GM18505 (cell line): ENCODE results near the gene GSTT2.

Source experiments
- ATAC-seq: cut with Tn5 transposase; IDR thresholded peaks from one replicate; pipeline ENCODE4 v1.9.1; 2021; ENCODE audit not compliant: unreplicated experiment
- POLR2A ChIP-seq: IDR thresholded peaks from 4 replicates; pipeline ENCODE4 v1.6.1; 2011; ENCODE audit warnings: borderline replicate concordance; ENCODE audit not compliant: insufficient read depth, insufficient read length; ENCODE audit errors: extremely low read depth

GSTT2 gene

GRCh38 chr22:24016156-24016555 lies 36.2 kb downstream of the GSTT2 start:
- no peak for ATAC-seq
- TF ChIP-seq POLR2A = no peak

- TF ChIP-seq POLR2A = no peak
- ATAC-seq = no peak
Measured at GRCh38 chr22:24021304-24021703, 41.4 kb downstream of the GSTT2 start.

DNA sequence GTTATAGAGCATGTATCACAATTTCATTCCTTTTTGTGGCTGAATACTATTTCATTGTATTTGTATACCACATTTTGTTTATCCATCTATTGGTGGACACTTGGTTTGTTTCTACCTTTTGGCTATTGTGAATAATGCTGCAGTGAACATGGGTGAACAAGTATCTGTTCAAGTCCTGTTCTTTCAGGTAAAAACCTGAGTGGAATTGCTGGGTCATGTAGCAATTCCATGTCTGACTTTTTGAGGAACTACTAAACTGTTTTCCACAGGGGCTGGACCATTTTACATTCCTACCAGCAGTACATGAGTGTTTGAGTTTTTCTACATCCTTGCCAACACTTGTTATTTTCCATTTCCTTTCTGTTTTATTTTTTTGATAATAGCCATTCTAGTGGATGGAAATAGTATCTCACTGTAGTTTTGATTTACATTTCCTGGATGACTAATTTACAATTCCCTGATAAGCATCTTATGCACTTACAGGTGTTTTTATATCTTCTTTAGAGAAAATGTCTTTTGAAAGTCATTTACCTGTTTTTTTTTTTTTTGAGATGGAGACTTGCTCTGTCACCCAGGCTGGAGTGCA lies 43.4 kb downstream of the GSTT2 start:
- ATAC-seq = no peak
- no peak for TF ChIP-seq POLR2A

DNA sequence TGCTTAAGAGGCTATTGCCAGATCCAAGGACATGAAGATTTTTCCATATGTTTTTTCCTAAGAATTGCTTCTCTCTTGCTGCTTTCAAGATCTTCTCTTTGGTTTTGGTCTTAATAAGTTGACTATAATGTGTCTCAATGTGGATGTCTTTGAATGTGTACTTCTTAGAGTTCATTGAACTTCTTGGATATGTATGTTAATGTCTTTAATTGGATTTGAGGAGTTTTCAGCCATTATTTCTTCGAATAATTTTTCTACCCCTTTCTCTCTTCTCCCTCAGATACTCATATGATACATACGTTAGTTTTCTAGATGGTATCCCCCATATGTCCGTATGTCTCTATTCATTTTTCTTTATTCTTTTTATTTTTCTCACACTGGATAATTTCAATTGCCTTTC lies 44.4 kb downstream of the GSTT2 start:
- TF ChIP-seq POLR2A = no peak
- no peak for ATAC-seq

- TF ChIP-seq POLR2A = no peak
- ATAC-seq = no peak
Measured at GRCh38 chr22:24025475-24025874, 45.5 kb downstream of the GSTT2 start.

- no peak for ATAC-seq
- TF ChIP-seq POLR2A = no peak
Measured at GRCh38 chr22:24026056-24026455, 46.1 kb downstream of the GSTT2 start.

- no peak for ATAC-seq
- no peak for TF ChIP-seq POLR2A
Measured at GRCh38 chr22:24026733-24027132, 46.8 kb downstream of the GSTT2 start.

DNA sequence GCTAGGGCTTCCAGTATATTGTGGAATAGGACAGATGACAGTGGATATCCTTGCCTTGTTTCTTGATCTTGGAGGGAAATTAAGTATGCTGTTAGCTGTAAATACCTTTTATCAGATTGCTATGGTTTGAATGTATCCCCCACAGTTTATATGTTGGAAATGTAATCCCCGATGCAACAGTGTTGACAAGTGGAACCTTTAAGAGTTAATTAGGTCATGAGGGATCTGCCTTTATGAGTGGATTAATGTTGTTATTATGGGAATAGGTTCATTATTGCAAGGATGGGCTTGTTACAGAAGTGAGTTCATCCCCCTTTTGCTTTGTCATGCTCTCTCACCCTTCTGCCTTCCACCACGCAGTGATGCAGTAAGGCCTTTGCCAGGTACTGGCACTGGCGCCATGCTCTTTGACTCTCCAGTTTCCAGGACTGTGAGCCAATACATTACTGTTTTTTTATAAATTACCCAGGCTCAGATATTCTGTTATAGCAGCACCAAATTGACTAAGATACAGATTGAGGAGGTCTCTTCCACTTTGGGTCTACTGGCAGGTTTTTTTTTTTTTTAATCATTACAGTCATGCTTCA lies 47.5 kb downstream of the GSTT2 start:
- no peak for ATAC-seq
- no peak for TF ChIP-seq POLR2A

DNA sequence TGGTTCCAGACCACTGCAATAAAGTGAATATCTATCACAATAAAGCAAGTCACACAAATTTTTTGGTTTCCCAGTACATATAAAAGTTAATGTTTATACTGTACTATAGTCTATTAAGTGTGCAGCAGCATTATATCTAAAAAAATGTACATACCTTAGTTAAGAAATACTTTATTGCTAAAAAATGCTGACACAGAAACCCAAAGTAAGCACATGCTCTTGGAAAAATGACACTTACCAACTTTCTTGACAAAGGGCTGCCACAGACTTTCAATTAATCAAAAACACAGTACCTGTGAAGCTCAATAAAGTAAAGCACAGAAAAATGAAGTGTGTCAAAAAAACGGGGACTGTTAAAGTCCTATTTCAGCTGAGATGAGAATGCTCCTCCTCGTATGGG lies 48.1 kb downstream of the GSTT2 start:
- no peak for TF ChIP-seq POLR2A
- ATAC-seq = no peak

GRCh38 chr22:24028533-24028932 lies 48.6 kb downstream of the GSTT2 start:
- ATAC-seq = no peak
- TF ChIP-seq POLR2A = no peak

GRCh38 chr22:24029304-24029703 lies 49.4 kb downstream of the GSTT2 start:
- ATAC-seq = no peak
- TF ChIP-seq POLR2A = no peak

DNA sequence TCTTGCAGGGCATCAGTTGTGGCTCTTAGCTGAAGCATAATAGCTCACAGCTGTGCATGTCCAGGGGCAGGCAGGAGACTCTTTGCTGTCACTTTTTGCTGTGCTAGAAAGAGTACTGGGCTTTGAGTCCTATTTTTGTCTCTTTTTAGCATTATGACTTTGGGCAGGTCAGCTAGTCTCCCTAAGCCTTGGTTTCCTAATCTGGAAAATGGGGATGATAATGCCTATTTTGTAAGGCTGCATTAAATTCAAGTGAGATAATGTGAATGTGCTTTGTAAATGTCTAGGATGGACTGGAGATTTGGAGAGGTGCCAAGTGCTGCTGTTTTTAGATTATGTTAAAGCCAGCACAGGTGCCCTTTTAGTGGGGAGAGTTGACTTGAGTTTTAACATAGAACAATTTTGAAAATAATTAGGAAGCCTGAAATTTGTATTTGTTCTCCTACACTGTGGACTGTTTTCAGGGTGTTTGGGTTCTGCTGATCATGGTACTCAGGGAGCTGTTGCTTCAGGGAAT lies 50.3 kb downstream of the GSTT2 start:
- no peak for ATAC-seq
- no peak for TF ChIP-seq POLR2A
